GM12874 (cell line): ENCODE data around the gene ADAMTS12.

Experiments
- CTCF ChIP-seq: IDR thresholded peaks from 2 replicates; pipeline ENCODE4 v1.5.1; 2011; ENCODE audit warnings: low read depth, mild to moderate bottlenecking, control low read depth, low read length, moderate library complexity; ENCODE audit not compliant: insufficient read depth

Gene ADAMTS12, protein sequence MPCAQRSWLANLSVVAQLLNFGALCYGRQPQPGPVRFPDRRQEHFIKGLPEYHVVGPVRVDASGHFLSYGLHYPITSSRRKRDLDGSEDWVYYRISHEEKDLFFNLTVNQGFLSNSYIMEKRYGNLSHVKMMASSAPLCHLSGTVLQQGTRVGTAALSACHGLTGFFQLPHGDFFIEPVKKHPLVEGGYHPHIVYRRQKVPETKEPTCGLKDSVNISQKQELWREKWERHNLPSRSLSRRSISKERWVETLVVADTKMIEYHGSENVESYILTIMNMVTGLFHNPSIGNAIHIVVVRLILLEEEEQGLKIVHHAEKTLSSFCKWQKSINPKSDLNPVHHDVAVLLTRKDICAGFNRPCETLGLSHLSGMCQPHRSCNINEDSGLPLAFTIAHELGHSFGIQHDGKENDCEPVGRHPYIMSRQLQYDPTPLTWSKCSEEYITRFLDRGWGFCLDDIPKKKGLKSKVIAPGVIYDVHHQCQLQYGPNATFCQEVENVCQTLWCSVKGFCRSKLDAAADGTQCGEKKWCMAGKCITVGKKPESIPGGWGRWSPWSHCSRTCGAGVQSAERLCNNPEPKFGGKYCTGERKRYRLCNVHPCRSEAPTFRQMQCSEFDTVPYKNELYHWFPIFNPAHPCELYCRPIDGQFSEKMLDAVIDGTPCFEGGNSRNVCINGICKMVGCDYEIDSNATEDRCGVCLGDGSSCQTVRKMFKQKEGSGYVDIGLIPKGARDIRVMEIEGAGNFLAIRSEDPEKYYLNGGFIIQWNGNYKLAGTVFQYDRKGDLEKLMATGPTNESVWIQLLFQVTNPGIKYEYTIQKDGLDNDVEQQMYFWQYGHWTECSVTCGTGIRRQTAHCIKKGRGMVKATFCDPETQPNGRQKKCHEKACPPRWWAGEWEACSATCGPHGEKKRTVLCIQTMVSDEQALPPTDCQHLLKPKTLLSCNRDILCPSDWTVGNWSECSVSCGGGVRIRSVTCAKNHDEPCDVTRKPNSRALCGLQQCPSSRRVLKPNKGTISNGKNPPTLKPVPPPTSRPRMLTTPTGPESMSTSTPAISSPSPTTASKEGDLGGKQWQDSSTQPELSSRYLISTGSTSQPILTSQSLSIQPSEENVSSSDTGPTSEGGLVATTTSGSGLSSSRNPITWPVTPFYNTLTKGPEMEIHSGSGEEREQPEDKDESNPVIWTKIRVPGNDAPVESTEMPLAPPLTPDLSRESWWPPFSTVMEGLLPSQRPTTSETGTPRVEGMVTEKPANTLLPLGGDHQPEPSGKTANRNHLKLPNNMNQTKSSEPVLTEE (N-terminal part only)

DNA sequence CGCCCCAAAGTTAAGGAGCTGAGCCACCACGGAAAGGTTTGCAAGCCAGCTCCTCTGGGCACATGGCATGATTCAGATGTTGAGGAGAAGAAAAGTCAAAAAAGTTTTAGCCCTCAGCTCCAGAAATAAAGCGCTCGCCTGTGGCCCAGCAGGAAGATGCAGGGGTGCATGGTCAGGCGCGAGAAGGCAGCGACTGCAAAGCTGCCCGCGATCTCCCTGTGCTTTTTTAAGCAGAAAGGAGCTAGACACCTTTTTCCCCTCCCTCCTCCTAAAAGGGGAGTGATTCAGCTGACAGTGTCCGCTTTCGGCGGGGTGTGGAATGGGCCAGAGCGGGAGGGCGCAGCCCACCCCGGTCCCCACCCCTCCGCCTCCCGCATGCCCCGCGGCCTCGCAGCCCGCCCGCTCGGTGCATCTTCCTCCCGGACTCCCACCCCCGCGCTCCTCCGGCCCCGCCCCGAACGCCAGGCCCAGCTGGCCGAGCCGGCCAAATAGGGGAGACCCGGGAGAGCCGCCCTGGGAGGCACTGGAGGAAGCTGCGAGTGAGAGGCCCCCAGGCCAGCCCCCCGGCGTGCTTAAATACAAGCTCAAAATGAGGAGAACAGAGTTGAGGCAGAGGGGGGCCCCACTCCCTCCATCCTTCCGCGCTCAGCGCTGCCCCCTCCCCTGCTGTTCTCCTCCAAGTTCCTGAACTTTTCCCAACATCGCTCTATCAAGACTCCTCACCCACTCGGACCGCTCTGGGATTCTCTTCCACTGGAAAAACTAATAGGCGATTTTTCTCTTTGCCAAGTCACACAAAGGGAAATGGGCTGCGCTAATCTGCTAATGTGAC is at the start of gene ADAMTS12:
TSS of gene ADAMTS12 (minus strand) at position 203 of the 832 bp plus-strand sequence. CDS start at position 69, 134 bp downstream.
- no peak for TF ChIP-seq CTCF

- TF ChIP-seq CTCF, result no peak
Observed at GRCh38 chr5:33941090-33941489, 49.3 kb upstream of the ADAMTS12 start.

DNA sequence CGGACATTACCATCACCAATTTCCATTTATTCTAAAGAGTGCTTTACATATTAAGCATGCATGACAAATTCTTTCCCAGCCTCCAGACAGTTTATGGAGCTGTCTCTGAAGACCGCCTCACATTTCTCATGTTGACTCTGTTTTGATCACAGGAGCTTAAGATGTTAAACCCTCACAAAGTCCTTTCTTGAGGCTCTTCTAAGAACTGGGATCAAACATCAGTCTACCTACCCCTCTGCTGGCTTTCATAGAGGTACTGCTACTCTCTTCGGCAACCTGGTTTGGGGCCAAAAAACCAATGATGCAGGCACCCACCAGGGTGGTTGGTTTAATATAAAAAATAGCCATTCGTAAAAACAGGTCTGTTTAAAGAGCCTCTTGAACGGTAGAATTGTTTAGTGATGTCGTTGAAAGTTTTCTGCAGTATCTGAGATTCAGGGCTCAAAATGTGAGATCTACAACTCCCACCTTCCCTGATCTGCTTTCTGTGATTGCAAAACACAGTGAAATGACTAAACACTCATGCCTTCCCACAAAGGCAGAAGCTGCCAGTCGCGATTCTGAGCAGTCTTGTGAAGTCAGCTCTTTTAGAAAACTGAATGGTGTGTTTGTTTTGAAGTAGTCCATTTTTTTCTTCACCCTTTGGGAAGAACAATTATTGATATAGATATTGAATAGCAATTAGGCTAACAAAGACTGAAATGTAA is 47.9 kb upstream of the ADAMTS12 start:
- no peak for TF ChIP-seq CTCF

DNA sequence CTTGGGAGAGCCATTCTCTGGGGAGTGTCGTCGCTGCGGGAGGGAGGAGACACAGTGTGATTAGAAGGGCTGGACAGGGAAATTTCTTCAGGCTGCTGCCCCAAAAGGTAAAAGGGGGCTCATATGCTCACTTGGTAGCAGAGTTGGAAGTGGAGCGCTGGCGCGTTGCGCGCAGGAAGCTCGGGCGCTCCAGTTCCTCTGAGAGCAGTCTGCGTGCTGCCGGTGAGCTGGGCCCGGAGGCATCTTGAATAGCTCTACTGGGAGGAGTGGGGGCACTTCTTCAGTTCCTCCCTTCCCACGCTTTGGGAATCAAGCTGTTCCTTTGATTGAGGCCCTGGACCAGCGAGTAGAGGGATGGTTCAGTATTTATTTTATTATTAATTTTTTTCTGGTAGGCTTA is 47.1 kb upstream of the ADAMTS12 start:
- TF ChIP-seq CTCF, result no peak

DNA sequence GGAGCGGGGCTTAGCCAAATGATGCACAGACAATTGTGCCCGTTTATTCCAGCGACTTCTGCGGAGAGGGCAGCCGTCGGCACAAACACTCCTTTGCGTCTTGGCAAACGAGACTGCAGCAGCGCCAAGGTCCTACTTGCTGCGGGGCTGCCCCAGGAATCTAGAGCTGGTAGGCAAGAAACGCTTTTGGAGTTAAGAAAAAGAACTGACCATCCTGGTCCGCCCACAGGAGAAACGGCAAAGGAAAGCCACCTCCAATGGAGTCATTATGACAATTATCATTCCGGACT is 46.7 kb upstream of the ADAMTS12 start:
- TF ChIP-seq CTCF, result no peak

DNA sequence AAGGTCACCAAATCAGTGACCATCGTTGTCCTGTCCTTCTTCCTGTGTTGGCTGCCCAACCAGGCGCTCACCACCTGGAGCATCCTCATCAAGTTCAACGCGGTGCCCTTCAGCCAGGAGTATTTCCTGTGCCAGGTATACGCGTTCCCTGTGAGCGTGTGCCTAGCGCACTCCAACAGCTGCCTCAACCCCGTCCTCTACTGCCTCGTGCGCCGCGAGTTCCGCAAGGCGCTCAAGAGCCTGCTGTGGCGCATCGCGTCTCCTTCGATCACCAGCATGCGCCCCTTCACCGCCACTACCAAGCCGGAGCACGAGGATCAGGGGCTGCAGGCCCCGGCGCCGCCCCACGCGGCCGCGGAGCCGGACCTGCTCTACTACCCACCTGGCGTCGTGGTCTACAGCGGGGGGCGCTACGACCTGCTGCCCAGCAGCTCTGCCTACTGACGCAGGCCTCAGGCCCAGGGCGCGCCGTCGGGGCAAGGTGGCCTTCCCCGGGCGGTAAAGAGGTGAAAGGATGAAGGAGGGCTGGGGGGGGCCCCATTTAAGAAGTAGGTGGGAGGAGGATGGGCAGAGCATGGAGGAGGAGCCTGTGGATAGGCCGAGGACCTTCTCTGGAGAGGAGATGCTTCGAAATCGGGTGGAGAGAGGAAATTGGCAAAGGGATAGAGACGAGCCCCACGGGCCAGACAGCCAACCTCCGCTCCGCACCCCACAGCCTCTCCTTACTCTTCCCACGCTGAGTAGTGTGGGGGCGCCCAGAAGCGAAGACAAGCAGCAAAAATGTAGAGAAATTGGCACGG is 46.1 kb upstream of the ADAMTS12 start:
- no peak for TF ChIP-seq CTCF
